Nucleus accumbens (tissue), 56 donors: ENCODE data around the gene USP9X.
"Not testable (repeated sequence)": the region's sequence is repeated elsewhere in the genome, so short reads cannot be mapped to it uniquely, and the experiment has no call there.

Experiments
- DNase-seq, 56 donors: peaks; one replicate each; lab custom pipeline; 2025; lab: John Stamatoyannopoulos, UW

USP9X gene

DNA sequence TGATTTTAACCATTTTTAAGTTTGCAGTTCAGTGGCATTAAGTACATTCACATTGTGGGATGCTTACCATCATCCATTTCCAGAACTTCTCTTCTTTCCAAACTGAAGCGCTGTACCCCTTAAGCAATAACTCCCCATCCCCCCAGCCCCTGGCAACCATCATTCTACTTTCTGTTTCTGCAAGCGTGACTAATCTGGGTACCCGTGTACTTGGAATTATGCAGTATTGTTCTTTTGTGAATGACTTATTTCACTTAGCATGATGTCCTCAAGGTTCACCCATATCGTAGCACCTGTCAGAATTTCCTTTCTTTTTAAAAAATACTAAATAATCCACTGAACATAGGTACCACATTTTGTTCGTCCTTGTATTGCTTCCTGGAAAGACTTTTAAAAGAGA lies 32.9 kb downstream of the USP9X start:
- no peak for DNase-seq

DNA sequence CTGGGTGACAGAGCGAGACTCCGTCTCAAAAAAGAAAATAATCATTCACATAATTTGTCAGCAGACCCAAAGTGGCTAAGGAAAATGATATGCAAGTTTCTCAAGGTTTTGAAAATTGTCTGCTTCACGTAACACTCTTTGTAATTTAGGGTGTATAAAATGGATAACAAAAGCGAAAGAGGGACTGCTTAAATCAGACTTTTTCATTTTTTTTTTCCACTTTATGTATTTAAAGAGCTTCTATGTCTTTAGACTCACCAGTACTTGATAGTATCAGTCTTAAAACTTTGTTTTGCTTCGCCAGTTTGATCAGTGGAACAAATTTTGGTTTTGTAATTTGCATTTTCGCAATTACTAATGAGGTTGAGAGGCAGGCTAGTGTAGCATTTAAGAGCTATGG lies 34.6 kb downstream of the USP9X start:
- no peak for DNase-seq

DNA sequence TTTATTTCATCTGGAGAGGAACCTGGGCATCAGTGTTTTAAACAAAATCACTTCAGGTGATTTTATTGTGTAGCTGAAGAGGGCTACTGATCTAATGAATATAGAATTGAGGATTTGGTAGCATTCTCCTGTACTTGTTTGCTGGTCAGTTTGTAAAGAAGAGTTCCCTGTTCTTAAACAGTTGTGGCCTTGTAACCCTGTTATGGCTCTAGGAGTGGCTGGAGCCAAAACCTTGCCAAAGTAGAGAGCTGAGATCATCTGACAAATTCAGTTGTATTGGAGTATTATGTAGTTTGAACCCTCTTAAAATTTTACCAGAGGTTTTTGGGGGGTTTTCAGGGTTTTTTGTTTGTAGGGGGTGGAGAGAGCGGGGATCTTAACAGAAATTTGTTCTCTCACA lies 36.5 kb downstream of the USP9X start:
- no peak for DNase-seq

DNA sequence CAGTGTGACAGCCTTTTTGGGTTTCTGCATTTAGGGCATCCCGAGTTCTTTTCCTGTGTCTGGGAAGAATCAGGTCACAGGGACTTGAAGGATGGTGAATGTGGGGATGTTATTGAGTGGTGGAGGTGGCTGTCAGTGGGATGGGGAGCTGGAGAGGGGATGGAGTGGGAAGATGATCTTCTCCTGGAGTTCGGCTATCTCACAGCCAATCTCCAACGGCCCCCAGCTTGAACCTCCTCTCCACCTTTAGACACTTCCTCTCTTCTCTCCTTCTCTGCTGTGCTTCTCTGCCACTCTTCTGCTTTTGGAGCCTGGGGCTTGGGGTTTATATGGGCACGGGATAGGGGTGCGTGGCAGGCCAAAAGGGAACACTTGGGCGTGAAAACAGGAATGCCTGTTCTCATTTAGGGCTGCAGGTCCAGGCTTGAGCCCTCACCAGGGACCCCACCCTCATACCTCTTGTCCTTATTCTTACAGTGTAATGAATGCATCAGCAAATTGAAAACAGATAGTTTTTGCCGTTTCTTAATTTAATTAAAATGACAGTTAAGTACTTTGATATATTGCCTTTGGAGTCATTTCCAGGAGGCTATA lies 37.5 kb downstream of the USP9X start:
- DNase-seq, result no peak

DNA sequence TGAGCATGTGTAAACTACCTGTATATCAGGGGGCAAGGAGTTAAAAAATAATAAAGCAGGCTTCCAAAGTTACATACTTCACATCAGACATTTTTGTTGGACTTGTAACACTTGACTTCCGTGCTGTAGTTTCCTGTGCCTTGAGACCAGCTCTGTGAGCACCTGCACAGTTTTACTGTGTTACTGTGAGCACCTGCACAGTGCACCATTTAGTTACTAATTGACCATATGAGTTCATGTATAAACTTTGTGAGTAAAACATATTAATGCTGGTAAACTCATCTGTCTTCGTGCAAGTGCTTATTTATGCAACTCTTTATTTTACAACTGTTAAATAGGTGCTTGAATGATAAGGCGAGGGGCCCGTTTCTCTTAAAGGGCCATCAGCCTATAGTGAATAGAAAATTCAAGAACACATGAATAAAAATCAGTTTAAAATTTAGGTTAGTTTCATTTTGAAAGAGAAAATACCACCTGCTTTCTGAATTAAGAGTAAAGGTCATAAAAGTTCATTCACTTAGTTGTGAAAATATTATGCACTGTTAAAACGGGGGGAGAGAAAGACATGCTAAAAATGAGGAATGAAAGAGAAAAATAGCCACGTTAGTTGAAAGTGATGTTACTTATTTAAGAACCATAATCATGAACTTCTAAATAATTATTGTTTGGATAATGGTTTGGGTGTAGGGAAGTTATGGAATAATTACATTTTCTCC lies 42.4 kb downstream of the USP9X start:
- DNase-seq, result no peak

DNA sequence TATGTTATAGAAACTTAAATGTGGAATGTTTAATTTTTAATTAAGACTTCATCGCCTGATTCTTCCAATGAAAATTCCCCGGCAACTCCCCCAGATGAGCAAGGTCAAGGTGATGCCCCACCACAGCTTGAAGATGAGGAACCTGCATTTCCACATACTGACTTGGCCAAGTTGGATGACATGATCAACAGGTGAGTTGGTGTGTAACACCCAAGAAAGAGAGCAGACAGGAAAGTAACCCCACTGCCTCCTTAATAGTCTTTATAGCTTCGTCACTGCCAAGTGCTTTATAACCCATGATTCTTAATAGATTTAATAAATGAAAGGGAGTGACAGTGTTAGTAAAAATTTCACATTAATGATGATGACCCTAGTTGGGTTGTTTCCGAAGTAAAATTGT lies 43.7 kb downstream of the USP9X start:
- no peak for DNase-seq

DNA sequence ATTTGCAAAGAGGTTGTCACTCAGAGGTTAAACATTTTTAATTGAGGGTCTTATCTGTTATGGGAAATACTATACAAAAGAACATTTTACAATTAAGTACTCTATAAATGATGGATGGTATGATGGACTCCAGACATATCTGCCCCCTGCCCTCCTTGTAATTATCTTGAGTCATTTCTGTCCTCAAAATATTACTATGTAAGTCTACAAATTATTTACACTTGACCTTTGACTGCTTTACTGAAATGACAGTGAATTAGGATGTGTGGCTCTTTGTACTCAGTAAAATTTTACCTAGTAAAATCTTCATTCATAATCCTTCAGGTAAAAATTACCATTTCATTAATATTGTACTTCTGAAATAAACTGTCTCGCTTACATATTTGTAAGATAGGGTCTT lies 46.5 kb downstream of the USP9X start:
- no peak for DNase-seq

DNA sequence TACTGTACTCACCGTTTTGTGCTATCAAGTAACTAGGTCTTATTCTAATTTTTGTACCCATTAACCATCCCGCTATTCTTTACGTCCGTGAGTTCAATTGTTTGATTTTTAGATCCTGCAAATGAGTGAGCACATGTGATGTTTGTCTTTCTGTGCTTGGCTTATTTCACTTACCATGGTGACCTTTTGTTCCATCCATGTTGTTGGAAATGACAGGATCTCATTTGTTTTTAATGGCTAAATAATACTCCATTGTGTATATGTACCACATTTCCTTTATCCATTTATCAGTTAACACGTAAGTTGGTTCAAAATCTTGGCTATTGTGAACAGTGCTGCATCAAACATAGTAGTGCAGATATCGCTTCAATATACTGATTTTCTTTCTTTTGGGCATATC lies 48.3 kb downstream of the USP9X start:
- no peak for DNase-seq

DNA sequence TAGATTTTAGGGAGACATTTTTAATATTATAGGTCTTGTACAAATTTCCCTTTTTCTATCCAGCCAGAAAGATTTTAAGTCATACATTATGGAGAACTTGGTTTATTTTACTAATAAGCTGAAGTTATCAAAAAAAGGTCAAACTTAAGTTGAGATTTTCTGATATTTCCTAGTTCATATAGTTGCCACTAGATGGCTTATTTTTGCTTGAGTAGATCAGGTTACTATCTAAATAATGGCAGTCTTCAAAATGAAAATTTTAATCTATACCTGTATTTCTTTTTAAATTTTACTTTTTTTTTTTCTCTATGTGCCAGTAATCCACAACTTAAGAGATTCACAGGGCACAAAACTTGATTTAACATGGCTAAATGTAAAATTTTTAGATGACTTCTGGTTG lies 52.3 kb downstream of the USP9X start:
- no peak for DNase-seq

DNA sequence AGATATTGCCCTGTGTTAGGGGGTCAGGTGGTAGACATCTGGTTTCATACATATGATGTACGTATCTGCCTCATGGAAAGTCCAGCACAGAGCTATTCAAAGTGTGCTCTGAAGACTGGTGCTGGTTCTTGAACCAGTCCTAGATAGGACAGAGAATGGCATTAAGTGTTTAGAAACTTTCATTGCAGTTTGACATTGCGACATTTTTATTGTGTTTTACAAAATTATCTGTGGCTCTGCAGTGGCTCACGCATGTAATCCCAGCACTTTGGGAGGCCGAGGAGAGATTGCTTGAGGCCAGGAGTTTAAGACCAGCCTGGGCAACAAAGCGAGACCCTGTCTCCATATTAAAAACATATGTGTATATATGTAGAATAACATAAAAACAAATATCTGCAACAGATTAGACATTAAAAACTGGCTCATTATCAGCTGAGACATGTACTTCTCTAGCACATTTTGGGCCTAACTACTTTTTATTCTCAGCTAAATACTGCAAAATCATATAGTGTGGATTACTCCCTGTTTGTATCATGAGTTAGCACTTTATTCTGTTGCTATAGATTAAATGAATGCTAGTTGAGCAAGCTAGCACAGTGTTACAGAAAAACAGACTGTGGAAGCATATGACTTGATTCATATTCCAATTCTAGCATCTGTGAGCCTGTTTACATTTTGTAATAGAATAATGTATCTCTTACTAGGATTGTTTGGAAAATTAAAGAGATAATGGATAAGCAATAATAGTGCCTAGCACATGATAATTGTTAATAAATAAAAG lies 57.1 kb downstream of the USP9X start:
- no peak for DNase-seq

DNA sequence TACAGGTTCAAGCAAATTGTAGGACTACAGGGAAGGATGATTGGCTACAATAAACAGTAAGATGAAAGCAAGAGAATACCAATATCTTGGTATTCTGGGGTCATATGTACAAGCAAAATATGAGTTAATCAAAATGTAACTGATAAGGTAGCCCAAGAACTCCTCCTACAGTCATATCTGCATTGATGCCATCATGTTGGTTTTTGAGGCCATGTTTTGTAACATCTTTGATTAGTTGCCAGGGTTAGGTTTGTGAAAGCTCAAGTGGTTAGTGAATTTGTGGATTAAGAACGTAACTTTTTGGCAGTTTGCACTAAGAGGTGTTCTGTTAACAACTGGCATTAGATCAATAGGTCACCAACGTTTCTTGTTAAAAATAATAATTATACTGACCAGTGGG lies 59.6 kb downstream of the USP9X start:
- no peak for DNase-seq

DNA sequence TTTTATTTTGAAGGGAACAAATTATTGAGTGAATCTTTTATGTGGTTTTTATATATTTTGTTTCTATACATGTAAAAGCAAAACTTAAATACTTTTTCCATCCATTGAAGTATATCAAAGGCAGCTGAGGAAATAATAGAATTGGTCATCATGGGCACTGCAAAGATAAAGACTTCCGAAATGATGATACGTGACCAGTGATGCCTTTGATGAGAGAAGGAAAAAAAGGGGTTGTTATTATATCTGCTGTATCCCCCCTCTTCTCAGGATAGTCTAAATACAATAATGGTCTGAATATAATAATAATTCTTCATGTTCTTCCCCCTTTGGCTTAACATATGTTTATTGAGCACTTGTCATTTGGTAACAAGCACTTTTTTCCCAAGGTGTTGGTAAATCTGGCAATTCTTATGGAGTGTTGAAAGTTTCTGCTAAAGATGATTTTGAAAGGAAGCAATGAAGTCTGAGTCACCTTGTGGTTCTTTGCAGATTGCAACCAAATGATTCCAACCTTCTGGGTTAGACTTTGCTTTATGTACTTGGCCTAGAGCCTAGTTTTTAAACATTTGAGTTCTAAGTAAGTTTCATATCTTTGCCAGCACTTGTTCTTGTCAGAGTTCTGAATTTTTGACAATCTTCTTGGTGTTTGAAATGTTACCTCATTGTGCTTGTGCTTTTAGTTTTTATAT lies 60.8 kb downstream of the USP9X start:
- DNase-seq, result no peak

DNA sequence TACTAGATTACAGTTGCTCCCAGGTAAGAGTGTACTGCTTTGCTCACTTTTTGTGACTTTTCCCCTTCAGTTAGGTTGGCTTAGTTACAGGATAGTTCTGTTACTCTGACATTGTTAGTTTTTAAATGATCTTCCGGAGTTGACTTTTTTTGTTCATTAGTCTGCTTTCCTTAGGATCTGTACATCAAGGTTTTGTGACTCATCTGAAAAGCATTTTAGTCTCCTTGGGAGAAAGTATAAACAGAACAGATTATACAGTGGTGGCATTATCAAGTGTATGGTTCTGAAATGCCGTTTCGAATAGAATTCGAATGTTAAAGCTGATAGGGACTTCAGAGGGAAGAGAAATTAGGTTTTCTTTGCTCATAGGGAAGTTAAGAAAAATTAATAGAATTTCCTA lies 63.3 kb downstream of the USP9X start:
- no peak for DNase-seq

DNA sequence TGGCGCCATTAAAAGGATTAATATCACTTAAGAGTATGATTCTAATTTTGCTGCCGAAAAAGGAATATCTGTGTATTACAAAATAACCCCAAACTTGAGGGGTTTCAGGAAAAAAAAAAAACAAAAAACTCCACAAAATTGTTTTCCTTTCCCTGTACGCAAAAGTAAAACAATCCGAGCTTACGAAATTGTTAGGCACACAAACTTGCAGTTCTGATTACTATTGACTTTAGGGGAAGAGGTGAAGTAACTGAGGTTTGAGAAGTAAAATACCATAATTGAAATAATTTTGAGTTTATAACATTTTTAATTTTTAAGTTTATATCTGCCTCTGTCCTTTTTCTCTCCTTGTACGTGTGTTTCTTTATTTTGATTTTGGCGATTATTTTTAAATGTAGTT lies 64.8 kb downstream of the USP9X start:
- DNase-seq, result no peak

DNA sequence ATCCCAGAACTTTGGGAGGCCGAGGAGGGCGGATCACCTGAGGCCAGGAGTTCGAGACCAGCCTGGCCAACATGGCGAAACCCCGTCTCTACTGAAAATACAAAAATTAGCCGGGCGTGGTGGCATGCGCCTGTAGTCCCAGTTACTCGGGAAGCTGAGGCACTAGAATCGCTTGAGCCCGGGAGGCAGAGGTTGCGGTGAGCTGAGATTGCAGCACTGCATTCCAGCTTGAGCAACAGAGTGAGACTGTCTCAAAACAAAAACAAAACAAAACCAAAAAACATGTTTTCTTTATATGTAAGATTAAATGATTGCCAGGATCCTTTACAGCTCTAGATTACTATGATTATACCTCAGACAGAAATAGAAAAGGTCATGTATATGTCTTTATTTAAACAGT lies 66.5 kb downstream of the USP9X start:
- not testable (repeated sequence) for DNase-seq

DNA sequence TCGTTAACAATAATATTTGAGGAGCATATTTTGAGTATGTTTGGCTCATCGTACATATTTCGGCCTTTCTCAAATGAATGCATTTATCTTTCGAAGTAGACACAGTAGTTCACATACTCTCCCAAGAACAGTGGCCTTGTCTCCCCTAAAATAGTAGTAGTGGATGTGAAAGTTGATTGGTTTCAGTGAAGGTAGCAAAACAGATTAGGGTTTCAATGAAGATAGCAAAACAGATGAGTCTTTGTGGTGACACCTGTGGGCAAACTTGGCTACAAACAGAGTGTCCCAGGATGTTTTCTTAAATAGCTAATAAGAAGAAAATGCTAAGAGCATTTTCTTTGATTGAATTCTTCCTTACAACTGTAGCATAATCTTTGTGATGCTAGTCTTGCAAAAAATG lies 67.0 kb downstream of the USP9X start:
- no peak for DNase-seq

DNA sequence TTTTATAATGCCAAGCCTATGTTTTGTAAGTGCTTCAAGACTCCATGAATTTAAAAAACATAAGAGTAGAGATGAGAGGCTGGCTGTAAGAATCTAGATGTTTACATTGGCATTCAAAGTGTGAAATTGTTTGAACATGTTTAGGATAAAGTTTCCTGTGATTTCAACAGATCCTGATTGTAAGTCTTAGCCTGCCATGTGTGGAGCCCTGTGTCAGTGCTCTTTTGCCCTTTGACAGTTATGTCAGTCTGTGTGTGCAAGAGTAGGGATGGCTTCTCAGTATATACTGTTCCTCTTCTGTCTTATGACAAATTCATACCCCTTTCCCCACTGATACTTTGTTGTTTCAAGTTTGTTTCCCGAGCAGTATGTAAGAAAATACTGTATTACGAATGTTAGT lies 68.2 kb downstream of the USP9X start:
- no peak for DNase-seq

DNA sequence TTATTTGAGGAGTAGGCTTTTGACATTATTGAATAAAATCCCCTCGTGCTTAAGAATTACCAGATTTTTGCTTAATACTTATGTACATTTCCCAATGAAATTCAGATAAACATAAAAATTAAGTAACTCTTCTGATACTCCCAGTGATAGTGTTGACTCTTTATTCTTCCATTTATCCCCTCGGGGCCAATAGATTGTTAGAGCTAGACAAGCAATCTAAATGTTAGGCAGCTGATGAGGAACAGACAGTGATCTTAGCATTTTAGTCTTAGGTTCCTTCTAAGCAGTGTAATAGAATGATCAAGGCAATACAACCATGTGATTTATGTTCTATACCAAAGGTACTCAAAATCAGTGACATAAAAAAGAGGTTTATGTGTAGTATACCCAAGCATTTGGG lies 68.7 kb downstream of the USP9X start:
- no peak for DNase-seq

DNA sequence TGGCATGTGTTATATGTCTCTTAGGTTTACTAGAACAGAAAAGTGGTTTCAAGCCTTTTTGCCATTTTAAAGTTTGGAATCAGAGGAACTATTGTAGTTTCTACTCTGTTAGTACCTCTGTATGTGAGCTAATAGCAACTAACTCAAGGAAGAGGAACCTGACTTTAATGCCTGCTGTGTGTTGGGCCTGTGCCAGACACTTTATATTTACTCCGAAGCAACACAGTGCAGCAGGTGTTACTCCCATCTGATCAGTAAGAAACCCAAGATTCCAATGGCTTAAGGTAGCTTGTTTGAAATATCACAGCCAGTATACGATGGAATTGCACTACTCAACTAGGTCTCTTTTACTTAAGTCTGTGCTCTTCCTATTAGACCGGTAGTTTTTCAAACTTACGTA lies 79.2 kb downstream of the USP9X start:
- DNase-seq, result no peak

DNA sequence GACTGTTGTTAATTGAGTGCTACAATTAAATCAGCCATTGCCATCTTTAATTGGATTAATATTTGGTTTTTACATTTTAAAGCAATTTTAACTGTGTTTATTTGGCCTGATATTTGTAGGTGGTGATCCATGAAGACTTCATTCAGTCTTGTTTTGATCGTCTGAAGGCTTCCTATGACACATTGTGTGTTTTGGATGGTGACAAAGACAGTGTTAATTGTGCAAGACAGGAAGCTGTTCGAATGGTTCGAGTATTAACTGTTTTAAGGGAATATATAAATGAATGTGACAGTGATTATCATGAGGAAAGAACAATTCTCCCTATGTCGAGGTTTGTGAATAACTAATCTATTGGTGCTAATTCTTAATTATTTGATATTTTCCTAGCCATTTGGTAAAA lies 82.6 kb downstream of the USP9X start:
- DNase-seq, result no peak

DNA sequence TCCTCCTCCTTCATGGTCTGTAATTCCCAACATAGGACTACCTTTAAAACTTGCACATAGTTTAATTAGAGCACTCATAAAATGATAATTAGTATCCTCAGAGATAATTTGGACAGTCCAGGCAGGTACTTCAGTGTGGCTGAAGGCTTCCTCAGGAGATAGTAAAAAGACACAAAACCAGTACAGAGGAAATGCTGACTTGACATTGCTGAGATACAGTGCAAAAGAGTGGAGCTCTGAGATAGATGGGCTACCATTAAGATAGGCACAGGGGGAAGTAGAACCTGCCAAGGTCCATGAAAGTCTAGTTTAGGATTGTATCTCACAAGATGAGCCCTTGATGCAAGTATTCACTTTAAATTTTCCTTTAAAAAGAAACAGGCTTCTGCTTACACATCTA lies 91.0 kb downstream of the USP9X start:
- DNase-seq, result no peak
